ACC112 (cell line): ENCODE measurements around the gene PDLIM4.

Experiments used
- H2AFZ ChIP-seq: fragments of 200-600 bp; sonication (generic); one replicate; pipeline ENCODE4 v1.6.0; 2017; ENCODE audit warnings: antibody characterized with exemption, low read length; ENCODE audit not compliant: unreplicated experiment
- H3K27ac ChIP-seq: fragments of 200-600 bp; sonication (generic); 2 replicates; pipeline ENCODE4 v1.5.1; 2014; ENCODE audit warnings: low read depth, mild to moderate bottlenecking, antibody characterized with exemption, low read length, moderate library complexity
- H3K27me3 ChIP-seq: fragments of 200-600 bp; sonication (generic); 2 replicates; pipeline ENCODE4 v1.6.1; 2014; ENCODE audit warnings: mild to moderate bottlenecking, antibody characterized with exemption, low read length, moderate library complexity, mixed read lengths; ENCODE audit not compliant: insufficient read depth
- H3K36me3 ChIP-seq: fragments of 200-600 bp; sonication (generic); 2 replicates; pipeline ENCODE4 v1.6.1; 2016; ENCODE audit warnings: mild to moderate bottlenecking, antibody characterized with exemption, low read length, moderate library complexity, mixed read lengths; ENCODE audit not compliant: insufficient read depth
- H3K4me1 ChIP-seq: fragments of 200-600 bp; sonication (generic); one replicate; pipeline ENCODE4 v1.6.1; 2016; ENCODE audit warnings: low read length, mixed read lengths; ENCODE audit not compliant: insufficient read depth, unreplicated experiment, control insufficient read depth
- H3K4me3 ChIP-seq: fragments of 200-600 bp; sonication (generic); 2 replicates; pipeline ENCODE4 v1.5.1; 2014; ENCODE audit warnings: mild to moderate bottlenecking, low read depth, low read length
- H3K79me2 ChIP-seq: fragments of 200-600 bp; sonication (generic); one replicate; pipeline ENCODE4 v1.6.0; 2016; ENCODE audit warnings: low read length; ENCODE audit not compliant: control insufficient read depth, unreplicated experiment, insufficient read depth

Gene PDLIM4

GRCh38 chr5:132274050-132274792, 16.7 kb downstream of the PDLIM4 start:
- Histone ChIP-seq H3K4me3 (no peak overlapping the region), H3K4me1 (peaks cover 7% of the 10 kb centered on the region), H2AFZ (no peak overlapping the region), H3K27me3 (no peaks in the 10 kb centered on the region), H3K79me2 (no peaks in the 10 kb centered on the region), H3K27ac (no peak overlapping the region), H3K36me3 (peaks cover 11% of the 10 kb centered on the region; the same call in 1 of the 2 replicates)

GRCh38 chr5:132275367-132276220, 18.1 kb downstream of the PDLIM4 start:
- no peak overlapping the region for H3K4me3 ChIP-seq
- peaks cover 9% of the 10 kb centered on the region; the same call in 1 of the 2 replicates for H3K36me3 ChIP-seq
- no peaks in the 10 kb centered on the region for H3K79me2 ChIP-seq
- no peaks in the 10 kb centered on the region for H3K4me1 ChIP-seq
- no peak overlapping the region for H2AFZ ChIP-seq
- H3K27ac ChIP-seq: no peak overlapping the region
- no peaks in the 10 kb centered on the region for H3K27me3 ChIP-seq

DNA sequence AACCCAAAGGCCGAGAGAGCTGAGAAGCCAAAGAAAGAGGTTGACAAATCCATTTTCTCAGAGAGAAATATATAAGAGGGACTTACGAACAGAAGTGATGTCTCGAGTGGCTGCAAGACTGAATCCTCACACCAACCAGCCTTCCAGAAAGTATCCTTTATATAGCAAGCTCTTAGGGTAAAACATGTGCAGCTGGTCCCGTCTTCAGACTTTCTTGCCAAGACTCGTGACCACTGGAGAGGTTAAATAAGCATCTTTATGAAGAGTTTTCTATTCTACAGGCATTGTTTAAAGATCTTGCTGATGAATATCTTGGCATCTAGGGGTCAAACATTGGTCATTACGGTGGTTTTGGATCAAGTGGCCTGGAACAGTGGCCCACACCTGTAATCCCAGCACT, 19.8 kb downstream of the PDLIM4 start:
- no peak overlapping the region for H2AFZ ChIP-seq
- no peak overlapping the region for H3K27ac ChIP-seq
- H3K27me3 ChIP-seq: no peaks in the 10 kb centered on the region
- H3K4me1 ChIP-seq: no peaks in the 10 kb centered on the region
- H3K79me2 ChIP-seq: no peaks in the 10 kb centered on the region
- peaks cover under 1% of the 10 kb centered on the region; the same call in 1 of the 2 replicates for H3K36me3 ChIP-seq
- H3K4me3 ChIP-seq: no peak overlapping the region

- H3K27me3 ChIP-seq: no peaks in the 10 kb centered on the region
- no peaks in the 10 kb centered on the region for H3K36me3 ChIP-seq
- H3K4me3 ChIP-seq: no peak overlapping the region
- H3K79me2 ChIP-seq: no peaks in the 10 kb centered on the region
- no peaks in the 10 kb centered on the region for H3K4me1 ChIP-seq
- H3K27ac ChIP-seq: no peak overlapping the region
- H2AFZ ChIP-seq: no peak overlapping the region
Measured at GRCh38 chr5:132277971-132278853, 20.7 kb downstream of the PDLIM4 start.

GRCh38 chr5:132279801-132280200, 22.3 kb downstream of the PDLIM4 start:
- no peaks in the 10 kb centered on the region for H3K27me3 ChIP-seq
- H3K27ac ChIP-seq: no peak overlapping the region
- H3K4me1 ChIP-seq: no peaks in the 10 kb centered on the region
- H3K36me3 ChIP-seq: no peaks in the 10 kb centered on the region
- H2AFZ ChIP-seq: no peak overlapping the region
- no peaks in the 10 kb centered on the region for H3K79me2 ChIP-seq
- H3K4me3 ChIP-seq: no peak overlapping the region

DNA sequence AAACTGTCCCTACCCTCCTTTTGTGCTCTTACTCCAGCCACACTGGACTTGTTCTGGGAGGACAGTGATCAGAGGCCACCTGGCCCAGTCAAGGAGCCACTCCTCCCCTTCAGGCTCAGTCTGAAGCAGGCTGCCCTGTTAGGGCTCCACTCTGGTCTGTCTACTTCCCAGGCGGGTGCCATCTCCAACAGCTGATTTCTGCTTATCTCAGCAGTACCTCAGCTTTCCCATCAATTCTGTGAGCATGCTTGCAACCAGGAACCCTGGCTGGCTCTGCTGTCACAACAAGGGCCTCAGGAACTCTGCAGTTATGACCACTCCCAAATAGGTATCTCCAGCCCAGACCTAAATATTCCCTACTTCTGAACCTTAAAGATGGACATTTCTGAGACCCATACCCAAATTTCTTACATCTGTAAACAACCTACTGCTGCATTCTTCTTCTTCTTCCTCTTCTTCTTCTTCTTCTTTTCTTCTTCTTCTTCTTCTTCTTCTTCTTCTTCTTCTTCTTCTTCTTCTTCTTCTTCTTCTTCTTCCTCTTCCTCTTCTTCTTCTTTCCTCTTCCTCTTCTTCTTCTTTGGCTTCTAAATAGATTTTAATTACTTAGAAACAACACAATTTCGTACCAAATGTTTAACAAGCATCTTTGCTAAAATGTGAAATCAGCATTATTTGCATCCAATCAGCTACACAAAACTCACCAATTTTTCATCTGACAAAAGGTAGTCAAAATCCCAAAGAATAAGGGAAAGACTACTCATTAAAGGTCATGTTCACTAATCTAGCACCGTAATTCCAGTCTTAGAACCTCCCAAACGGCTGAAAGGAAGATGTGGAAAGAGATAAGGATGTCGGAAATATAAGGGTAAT, 23.1 kb downstream of the PDLIM4 start:
- Histone ChIP-seq H3K27me3 (no peaks in the 10 kb centered on the region), H3K27ac (no peak overlapping the region), H3K79me2 (no peaks in the 10 kb centered on the region), H3K4me3 (no peak overlapping the region), H3K36me3 (no peaks in the 10 kb centered on the region), H3K4me1 (no peaks in the 10 kb centered on the region), H2AFZ (no peak overlapping the region)

GRCh38 chr5:132281856-132282614, 24.5 kb downstream of the PDLIM4 start:
- Histone ChIP-seq H3K79me2 (no peaks in the 10 kb centered on the region), H3K4me1 (no peaks in the 10 kb centered on the region), H3K4me3 (no peak overlapping the region), H2AFZ (no peak overlapping the region), H3K27me3 (no peaks in the 10 kb centered on the region), H3K36me3 (no peaks in the 10 kb centered on the region), H3K27ac (no peak overlapping the region)

DNA sequence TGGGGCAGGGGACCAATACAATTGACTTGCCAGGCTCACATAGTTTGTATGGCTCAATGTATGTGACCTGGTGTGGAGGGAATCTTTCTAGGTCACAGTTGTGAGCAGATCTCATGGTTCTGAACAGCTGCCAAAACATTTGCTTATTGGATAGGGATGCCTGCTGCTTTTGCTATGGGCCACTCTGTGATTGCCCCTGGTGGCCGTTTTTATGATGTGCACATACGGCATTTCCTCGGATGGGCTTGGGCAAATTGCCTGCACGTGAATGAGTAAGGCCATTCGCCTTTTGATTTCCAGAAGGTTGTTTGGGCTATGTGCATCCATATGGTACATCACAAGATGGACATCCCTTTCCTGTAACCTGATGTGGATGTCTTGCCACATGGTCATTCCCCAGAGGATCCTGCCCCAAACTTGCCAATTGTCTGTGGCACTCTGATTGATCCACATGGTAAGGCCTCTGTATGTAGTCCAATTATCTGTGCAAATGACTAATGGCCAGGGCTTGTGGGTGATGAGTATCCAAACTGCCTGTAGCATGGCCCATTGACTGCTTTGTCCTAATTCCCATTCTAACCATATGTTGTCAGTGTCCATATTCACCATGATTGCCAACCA, 26.0 kb downstream of the PDLIM4 start:
- Histone ChIP-seq H3K36me3 (no peaks in the 10 kb centered on the region), H3K79me2 (no peaks in the 10 kb centered on the region), H3K4me3 (no peak overlapping the region), H3K27ac (no peak overlapping the region), H2AFZ (no peak overlapping the region), H3K4me1 (no peaks in the 10 kb centered on the region), H3K27me3 (no peaks in the 10 kb centered on the region)

DNA sequence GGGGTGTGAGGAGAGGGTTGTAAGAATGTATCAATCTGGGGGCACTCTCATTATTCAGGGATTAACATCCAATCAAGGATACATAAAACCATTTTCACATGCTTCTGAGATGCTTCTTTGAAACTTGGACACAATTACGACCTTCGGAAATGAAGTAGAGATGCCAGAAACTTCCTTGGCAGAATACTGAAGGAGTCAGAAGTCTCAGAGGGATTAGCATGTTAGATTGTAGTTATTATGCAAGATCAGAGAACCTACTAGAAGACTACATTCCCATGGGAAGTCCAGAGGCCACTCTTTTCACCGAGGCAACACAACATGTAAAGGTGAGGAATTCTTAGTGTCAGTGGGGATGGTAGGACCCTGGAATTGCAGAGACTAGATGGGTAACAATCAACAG, 31.6 kb downstream of the PDLIM4 start:
- H3K4me3 ChIP-seq: no peak overlapping the region
- peaks cover 6% of the 10 kb centered on the region for H3K4me1 ChIP-seq
- no peaks in the 10 kb centered on the region for H3K27me3 ChIP-seq
- no peaks in the 10 kb centered on the region for H3K36me3 ChIP-seq
- H3K27ac ChIP-seq: no peak overlapping the region
- H3K79me2 ChIP-seq: no peaks in the 10 kb centered on the region
- no peak overlapping the region for H2AFZ ChIP-seq
